ENCODE results near the gene CFAP54. TPM values are rescaled to one million over a fixed set of nuclear protein-coding genes. Genes with fewer than 3 reads are reported as not detected.
A peak's percentile ranks its signal among the peaks of the same experiment; 100 is the strongest.

Gene CFAP54
- polyA plus RNA-seq, 3 donors, result not detected

GRCh38 chr12:96919510-96920210, 430.3 kb downstream of the CFAP54 start:
- DNase-seq, result peak in 1 of 3 donors; percentile 10
- peaks cover 55% of the 10 kb centered on the region for H3K79me2 ChIP-seq (ENCODE audit: insufficient read depth, low read length)
- intact Hi-C loops (cut with micrococcal nuclease), result no loop called here
- no peak overlapping the region for H2AFZ ChIP-seq (ENCODE audit: insufficient read depth, low read depth, low read length, poor library complexity, severe bottlenecking)
- H3K27ac Mint-ChIP-seq, result peak overlapping the region in 4 of 7 donors; percentile 8 to 74 (median 43)
- no peak overlapping the region for H3K4me3 Mint-ChIP-seq
- H4K20me1 ChIP-seq (ENCODE audit: insufficient read depth, low read length), result no peaks in the 10 kb centered on the region
- no peak for TF ChIP-seq CTCF (IDR thresholded peaks at IDR 0.05)
- H3K9me3 ChIP-seq (replicated peaks in 1 of 2; ENCODE audit: control insufficient read depth in 1 of 2, insufficient read depth in 1 of 2, low read length in 2 of 2), result no peaks in the 10 kb centered on the region
- no CpG with 5 or more reads among the region's 2 CpGs for WGBS (ENCODE audit: insufficient coverage)
- peaks cover 0 to 2% (median 0%) of the 10 kb centered on the region in 7 donors for H3K9me3 Mint-ChIP-seq
- no peak overlapping the region for H3K9ac ChIP-seq (ENCODE audit: insufficient read depth, low read length, poor library complexity, severe bottlenecking)
- peaks cover 11% of the 10 kb centered on the region for H3K4me1 Mint-ChIP-seq
- H3K27ac ChIP-seq (ENCODE audit: low read depth in 1 of 2, low read length in 2 of 2), result peak overlapping the region in 1 of 2 donors; percentile 63
- H3K27me3 Mint-ChIP-seq (ENCODE audit: low read depth in 3 of 3), result no peaks in the 10 kb centered on the region
- no peaks in the 10 kb centered on the region for H3K27me3 ChIP-seq (ENCODE audit: control insufficient read depth in 2 of 2, insufficient read depth in 2 of 2, low read length in 2 of 2)
- H3K36me3 ChIP-seq (replicated peaks in 1 of 2; ENCODE audit: control insufficient read depth in 1 of 2, insufficient read depth in 2 of 2, low read length in 2 of 2), result peaks cover 17 to 43% of the 10 kb centered on the region in 2 donors
- peaks cover 22 to 41% of the 10 kb centered on the region in 2 donors for H3K36me3 Mint-ChIP-seq
- peak overlapping the region; percentile 25 for H3K4me2 ChIP-seq (replicated peaks; ENCODE audit: extremely low read depth, low read length, poor library complexity, severe bottlenecking)
- peak overlapping the region in 1 of 3 experiments; percentile 24 for H3K4me3 ChIP-seq (replicated peaks in 1 of 3; ENCODE audit: low read depth in 2 of 3, low read length in 3 of 3)
- H3K4me1 ChIP-seq (ENCODE audit: control insufficient read depth in 1 of 2, insufficient read depth in 2 of 2, low read length in 2 of 2), result peaks cover 0 to 11% of the 10 kb centered on the region in 2 donors

Other genes with a start within 250 kb of the CFAP54 start
- 1 to 10 TPM; 3.6 to 6.9 (median 6.4) TPM for gene CDK17, start 89.1 kb upstream of the CFAP54 start, polyA plus RNA-seq

Measured in CD14-positive monocyte (primary cell).